Measurements from ENCODE around the gene HMCES.

DNA sequence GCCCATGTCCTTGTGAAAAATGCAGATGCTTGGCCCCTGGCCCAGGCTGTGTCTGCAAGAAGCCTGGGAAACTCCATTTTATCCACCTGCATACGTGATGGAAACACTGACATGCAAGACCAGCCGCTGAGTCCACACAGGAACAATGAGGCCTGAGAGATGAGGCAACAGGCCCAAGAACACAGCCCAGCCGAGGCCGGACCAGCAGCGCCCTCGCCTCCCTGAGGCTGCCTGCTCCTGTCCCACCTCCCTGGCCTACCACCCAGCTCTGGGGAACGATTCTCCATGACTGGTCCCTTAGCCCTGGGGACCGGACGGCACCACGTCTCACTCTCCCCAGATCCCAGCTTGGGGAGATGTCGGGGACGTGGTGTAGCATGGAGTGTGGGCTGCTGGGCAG is 47.5 kb downstream of the HMCES start:
- TF ChIP-seq, protein P1, sequence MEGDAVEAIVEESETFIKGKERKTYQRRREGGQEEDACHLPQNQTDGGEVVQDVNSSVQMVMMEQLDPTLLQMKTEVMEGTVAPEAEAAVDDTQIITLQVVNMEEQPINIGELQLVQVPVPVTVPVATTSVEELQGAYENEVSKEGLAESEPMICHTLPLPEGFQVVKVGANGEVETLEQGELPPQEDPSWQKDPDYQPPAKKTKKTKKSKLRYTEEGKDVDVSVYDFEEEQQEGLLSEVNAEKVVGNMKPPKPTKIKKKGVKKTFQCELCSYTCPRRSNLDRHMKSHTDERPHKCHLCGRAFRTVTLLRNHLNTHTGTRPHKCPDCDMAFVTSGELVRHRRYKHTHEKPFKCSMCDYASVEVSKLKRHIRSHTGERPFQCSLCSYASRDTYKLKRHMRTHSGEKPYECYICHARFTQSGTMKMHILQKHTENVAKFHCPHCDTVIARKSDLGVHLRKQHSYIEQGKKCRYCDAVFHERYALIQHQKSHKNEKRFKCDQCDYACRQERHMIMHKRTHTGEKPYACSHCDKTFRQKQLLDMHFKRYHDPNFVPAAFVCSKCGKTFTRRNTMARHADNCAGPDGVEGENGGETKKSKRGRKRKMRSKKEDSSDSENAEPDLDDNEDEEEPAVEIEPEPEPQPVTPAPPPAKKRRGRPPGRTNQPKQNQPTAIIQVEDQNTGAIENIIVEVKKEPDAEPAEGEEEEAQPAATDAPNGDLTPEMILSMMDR (IDR thresholded peaks at IDR 0.05), result no peak
- TF ChIP-seq EZH2 (IDR thresholded peaks at IDR 0.05; ENCODE audit: borderline replicate concordance, insufficient read depth, low read depth, low read length, poor library complexity, severe bottlenecking), result no peak

Data from B cell (primary cell).